ENCODE measurements around the gene SGPP1.

GRCh38 chr14:63652406-63652805 is 75.5 kb downstream of the SGPP1 start:
- no peak for TF ChIP-seq CTCF (IDR thresholded peaks at IDR 0.05)
- no peak for TF ChIP-seq POLR2AphosphoS5 (IDR thresholded peaks at IDR 0.05; ENCODE audit: insufficient read depth in 1 of 2, low read depth in 1 of 2)
